ENCODE data around the gene PPP2R5B.

PPP2R5B gene

DNA sequence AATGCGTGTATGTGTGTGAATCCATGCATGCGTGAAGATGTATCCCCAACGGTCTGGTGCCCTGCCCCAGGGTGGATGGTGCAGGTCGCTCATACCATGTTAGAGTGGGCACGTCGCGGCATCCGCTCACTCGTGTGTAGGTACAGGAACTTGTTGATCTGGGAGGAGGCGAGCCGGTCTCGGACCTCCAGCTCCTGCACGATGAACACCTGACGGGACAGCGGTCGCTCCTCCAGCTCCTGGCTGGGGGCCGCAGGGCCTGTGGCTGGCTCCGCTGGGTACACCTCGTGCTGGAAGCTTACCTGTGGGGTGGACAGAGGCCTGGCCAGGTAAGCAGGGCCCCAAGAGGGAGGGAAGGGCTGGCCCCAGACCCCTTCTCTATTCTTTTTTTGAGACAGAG lies 25.9 kb upstream of the PPP2R5B start:
- Histone ChIP-seq H3K27ac (no peak overlapping the region), H3K36me3 (peaks cover 100% of the 10 kb centered on the region), H3K4me3 (ENCODE audit: low read depth in 1 of 2, low read length in 1 of 2) (no peak overlapping the region), H3K9me3 (no peaks in the 10 kb centered on the region), H3K27me3 (no peaks in the 10 kb centered on the region), H3K4me1 (ENCODE audit: control insufficient read depth in 1 of 2, insufficient read depth in 1 of 2, low read depth in 1 of 2, low read length in 1 of 2) (peaks cover 10% of the 10 kb centered on the region in 2 experiments)
- TF ChIP-seq, protein P1, sequence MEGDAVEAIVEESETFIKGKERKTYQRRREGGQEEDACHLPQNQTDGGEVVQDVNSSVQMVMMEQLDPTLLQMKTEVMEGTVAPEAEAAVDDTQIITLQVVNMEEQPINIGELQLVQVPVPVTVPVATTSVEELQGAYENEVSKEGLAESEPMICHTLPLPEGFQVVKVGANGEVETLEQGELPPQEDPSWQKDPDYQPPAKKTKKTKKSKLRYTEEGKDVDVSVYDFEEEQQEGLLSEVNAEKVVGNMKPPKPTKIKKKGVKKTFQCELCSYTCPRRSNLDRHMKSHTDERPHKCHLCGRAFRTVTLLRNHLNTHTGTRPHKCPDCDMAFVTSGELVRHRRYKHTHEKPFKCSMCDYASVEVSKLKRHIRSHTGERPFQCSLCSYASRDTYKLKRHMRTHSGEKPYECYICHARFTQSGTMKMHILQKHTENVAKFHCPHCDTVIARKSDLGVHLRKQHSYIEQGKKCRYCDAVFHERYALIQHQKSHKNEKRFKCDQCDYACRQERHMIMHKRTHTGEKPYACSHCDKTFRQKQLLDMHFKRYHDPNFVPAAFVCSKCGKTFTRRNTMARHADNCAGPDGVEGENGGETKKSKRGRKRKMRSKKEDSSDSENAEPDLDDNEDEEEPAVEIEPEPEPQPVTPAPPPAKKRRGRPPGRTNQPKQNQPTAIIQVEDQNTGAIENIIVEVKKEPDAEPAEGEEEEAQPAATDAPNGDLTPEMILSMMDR (IDR thresholded peaks at IDR 0.05): no peak

DNA sequence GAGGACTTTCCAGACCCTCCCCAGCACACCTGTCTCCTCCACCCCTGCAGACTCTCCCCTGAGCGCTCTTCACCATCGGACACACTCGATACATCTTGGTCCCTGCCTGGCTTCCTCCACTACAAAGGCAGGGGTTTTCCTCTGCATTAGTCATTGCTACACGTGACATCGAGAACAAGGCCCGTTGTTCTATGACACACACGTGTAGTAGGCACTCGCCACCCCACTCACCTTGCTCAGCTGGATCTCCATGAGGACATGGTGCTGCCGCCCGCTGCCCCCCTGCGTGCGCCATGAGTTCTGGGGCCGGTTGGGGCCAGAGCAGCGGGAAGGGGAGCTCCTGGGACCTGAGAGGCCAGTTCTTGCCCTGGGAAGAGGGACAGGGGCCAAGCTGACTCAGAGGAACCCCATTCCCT lies 24.2 kb upstream of the PPP2R5B start:
- no peak overlapping the region for H3K27ac ChIP-seq
- no peak overlapping the region for H3K4me3 ChIP-seq (ENCODE audit: low read depth in 1 of 2, low read length in 1 of 2)
- TF ChIP-seq, protein P1 (IDR thresholded peaks at IDR 0.05): no peak
- H3K27me3 ChIP-seq: no peaks in the 10 kb centered on the region
- no peaks in the 10 kb centered on the region for H3K4me1 ChIP-seq (ENCODE audit: control insufficient read depth in 1 of 2, insufficient read depth in 1 of 2, low read depth in 1 of 2, low read length in 1 of 2)
- H3K9me3 ChIP-seq: no peaks in the 10 kb centered on the region
- H3K36me3 ChIP-seq: peaks cover 100% of the 10 kb centered on the region

DNA sequence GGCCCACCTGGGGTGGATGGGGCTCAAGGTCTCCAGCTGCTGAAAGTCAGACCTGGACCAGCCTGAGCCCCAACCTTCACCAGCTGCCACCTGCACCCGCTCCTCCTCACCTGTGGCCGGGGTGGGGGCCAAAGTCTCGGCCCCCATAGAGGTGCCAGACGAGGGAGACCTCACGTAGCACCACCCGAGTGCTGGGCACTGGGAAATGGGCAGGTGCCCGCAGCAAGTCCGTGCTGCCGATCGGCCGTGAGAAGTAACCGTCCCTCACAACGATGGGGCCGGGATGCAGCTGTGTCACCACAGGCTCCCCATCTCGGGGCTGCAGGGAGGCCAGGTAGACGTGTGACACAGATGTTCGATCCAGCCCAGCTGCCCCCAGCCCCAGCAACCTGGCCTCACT lies 23.7 kb upstream of the PPP2R5B start:
- Histone ChIP-seq H3K9me3 (no peaks in the 10 kb centered on the region), H3K27ac (no peak overlapping the region), H3K27me3 (no peaks in the 10 kb centered on the region), H3K4me3 (ENCODE audit: low read depth in 1 of 2, low read length in 1 of 2) (no peak overlapping the region), H3K4me1 (ENCODE audit: control insufficient read depth in 1 of 2, insufficient read depth in 1 of 2, low read depth in 1 of 2, low read length in 1 of 2) (no peaks in the 10 kb centered on the region), H3K36me3 (peaks cover 100% of the 10 kb centered on the region)
- TF ChIP-seq, protein P1 (IDR thresholded peaks at IDR 0.05): no peak

DNA sequence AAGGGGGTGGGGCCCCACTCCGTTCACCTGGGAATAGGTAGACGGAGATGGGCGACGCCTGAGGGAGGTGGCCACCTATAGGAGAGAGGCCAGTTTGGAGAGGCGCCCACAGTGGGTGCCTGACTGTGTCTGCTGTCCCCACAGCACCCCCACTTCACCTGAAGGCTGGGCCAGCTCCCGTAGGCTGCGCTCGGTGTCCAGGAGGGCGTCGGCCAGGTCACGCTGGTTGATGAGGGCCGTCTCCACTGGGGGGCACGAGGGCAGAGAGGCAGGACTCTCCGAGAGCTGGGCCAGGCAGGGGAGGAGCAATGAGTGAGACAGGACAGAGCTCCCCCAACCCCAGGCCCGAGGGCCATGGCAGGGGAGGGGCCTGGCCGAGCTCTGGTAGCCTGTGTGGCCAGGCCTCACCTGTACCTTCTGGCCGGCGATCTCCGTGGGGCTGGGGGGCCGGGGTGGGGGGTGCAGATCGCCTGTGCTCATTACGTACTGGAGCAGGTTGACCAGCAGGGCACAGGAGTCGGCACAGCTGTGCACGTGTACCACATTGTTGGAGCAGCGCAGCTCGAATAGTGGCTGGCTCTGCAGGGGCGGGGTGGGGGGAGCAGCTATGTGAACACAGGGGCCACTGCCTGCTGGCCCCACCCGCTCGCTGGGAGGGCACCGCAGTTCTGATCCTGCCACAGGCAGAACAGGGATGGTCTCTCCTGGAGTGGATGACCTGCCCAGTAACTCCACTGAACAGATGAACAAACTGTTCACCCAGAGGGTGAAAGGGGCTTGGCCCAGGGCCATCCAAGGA lies 22.2 kb upstream of the PPP2R5B start:
- TF ChIP-seq, protein P1 (IDR thresholded peaks at IDR 0.05): no peak
- Histone ChIP-seq H3K27me3 (no peaks in the 10 kb centered on the region), H3K36me3 (peaks cover 100% of the 10 kb centered on the region), H3K27ac (no peak overlapping the region), H3K4me1 (ENCODE audit: control insufficient read depth in 1 of 2, insufficient read depth in 1 of 2, low read depth in 1 of 2, low read length in 1 of 2) (no peaks in the 10 kb centered on the region), H3K4me3 (ENCODE audit: low read depth in 1 of 2, low read length in 1 of 2) (no peak overlapping the region), H3K9me3 (peaks cover 6% of the 10 kb centered on the region)

DNA sequence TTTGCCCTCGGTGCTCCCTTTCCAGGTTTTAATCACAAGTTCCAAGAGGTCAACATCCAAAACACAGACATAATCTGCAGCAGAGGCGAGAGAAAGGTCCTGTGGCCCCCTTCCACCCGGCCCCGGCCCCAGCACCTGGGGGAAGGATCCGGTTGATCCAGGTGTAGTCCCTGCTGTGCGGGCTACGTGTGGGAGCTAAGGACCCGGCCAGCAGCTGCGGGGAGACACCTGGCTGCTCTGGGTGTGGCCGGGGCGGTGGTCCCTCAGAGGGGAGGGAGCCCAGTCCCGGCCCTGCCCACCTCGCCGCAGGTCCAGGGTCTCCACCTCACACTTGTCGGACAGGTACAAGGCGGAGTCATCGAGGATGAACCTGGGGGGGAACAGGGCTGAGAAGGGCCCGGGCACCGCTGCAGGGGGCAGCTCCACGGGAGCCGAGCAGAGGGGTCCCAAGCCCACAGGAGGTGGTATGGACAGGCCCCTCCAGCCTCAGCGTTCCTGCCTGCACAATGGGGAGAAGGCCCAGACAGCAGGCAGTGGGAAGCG lies 21.1 kb upstream of the PPP2R5B start:
- H3K4me1 ChIP-seq (ENCODE audit: control insufficient read depth in 1 of 2, insufficient read depth in 1 of 2, low read depth in 1 of 2, low read length in 1 of 2): no peaks in the 10 kb centered on the region
- H3K36me3 ChIP-seq: peaks cover 100% of the 10 kb centered on the region
- no peaks in the 10 kb centered on the region for H3K27me3 ChIP-seq
- no peak overlapping the region for H3K27ac ChIP-seq
- TF ChIP-seq, protein P1 (IDR thresholded peaks at IDR 0.05): no peak
- no peak overlapping the region for H3K4me3 ChIP-seq (ENCODE audit: low read depth in 1 of 2, low read length in 1 of 2)
- H3K9me3 ChIP-seq: peaks cover 8% of the 10 kb centered on the region

All from neutrophil (primary cell).